ENCODE results near the gene ASIC1.
"Not testable (repeated sequence)": the region's sequence is repeated elsewhere in the genome, so short reads cannot be mapped to it uniquely, and the experiment has no call there.

The ASIC1 gene

GRCh38 chr12:50024227-50024626 lies 33.2 kb upstream of the ASIC1 start:
- peaks cover 7% of the 10 kb centered on the region for H3K4me1 ChIP-seq (ENCODE audit: control insufficient read depth, insufficient read depth, low read length)
- H3K4me3 ChIP-seq (ENCODE audit: low read length in 2 of 2) = no peak overlapping the region
- no peaks in the 10 kb centered on the region for H3K36me3 ChIP-seq (ENCODE audit: control insufficient read depth in 2 of 2, insufficient read depth in 2 of 2, low read length in 2 of 2)
- no peaks in the 10 kb centered on the region for H3K9me3 ChIP-seq (ENCODE audit: control insufficient read depth in 2 of 2, low read length in 2 of 2)
- no peak overlapping the region for H3K9ac ChIP-seq (ENCODE audit: low read length in 2 of 2)
- no peak overlapping the region for H3K27ac ChIP-seq (ENCODE audit: low read length)
- no peaks in the 10 kb centered on the region for H3K27me3 ChIP-seq (ENCODE audit: control insufficient read depth in 1 of 2, insufficient read depth in 2 of 2, low read length in 2 of 2)

GRCh38 chr12:50024805-50025186 lies 32.6 kb upstream of the ASIC1 start:
- Histone ChIP-seq H3K4me1 (ENCODE audit: control insufficient read depth, insufficient read depth, low read length) (peaks cover 7% of the 10 kb centered on the region), H3K27me3 (ENCODE audit: control insufficient read depth in 1 of 2, insufficient read depth in 2 of 2, low read length in 2 of 2) (no peaks in the 10 kb centered on the region), H3K9me3 (ENCODE audit: control insufficient read depth in 2 of 2, low read length in 2 of 2) (no peaks in the 10 kb centered on the region), H3K36me3 (ENCODE audit: control insufficient read depth in 2 of 2, insufficient read depth in 2 of 2, low read length in 2 of 2) (no peaks in the 10 kb centered on the region), H3K9ac (ENCODE audit: low read length in 2 of 2) (peak overlapping the region; percentile 60 to 69), H3K4me3 (ENCODE audit: low read length in 2 of 2) (peak overlapping the region; percentile 80 to 89), H3K27ac (ENCODE audit: low read length) (peak overlapping the region; percentile 18)

- peak within 1 kb of the TSS; percentile 60 to 69 for H3K9ac ChIP-seq (ENCODE audit: low read length in 2 of 2)
- no peaks in the 10 kb centered on the region for H3K36me3 ChIP-seq (ENCODE audit: control insufficient read depth in 2 of 2, insufficient read depth in 2 of 2, low read length in 2 of 2)
- peak within 1 kb of the TSS; percentile 18 for H3K27ac ChIP-seq (ENCODE audit: low read length)
- no peaks in the 10 kb centered on the region for H3K9me3 ChIP-seq (ENCODE audit: control insufficient read depth in 2 of 2, low read length in 2 of 2)
- no peaks in the 10 kb centered on the region for H3K27me3 ChIP-seq (ENCODE audit: control insufficient read depth in 1 of 2, insufficient read depth in 2 of 2, low read length in 2 of 2)
- peak within 1 kb of the TSS; percentile 80 to 89 for H3K4me3 ChIP-seq (ENCODE audit: low read length in 2 of 2)
- H3K4me1 ChIP-seq (ENCODE audit: control insufficient read depth, insufficient read depth, low read length) = peaks cover 7% of the 10 kb centered on the region
Observed at GRCh38 chr12:50025187-50026059, 32.0 kb upstream of the ASIC1 start, which contains the start of gene RACGAP1. TSS of gene RACGAP1 (minus strand) at chr12:50025494. CDS start at chr12:50016715, 8,779 bp downstream.

- peaks cover 7% of the 10 kb centered on the region for H3K4me1 ChIP-seq (ENCODE audit: control insufficient read depth, insufficient read depth, low read length)
- no peak overlapping the region for H3K4me3 ChIP-seq (ENCODE audit: low read length in 2 of 2)
- no peaks in the 10 kb centered on the region for H3K36me3 ChIP-seq (ENCODE audit: control insufficient read depth in 2 of 2, insufficient read depth in 2 of 2, low read length in 2 of 2)
- no peaks in the 10 kb centered on the region for H3K27me3 ChIP-seq (ENCODE audit: control insufficient read depth in 1 of 2, insufficient read depth in 2 of 2, low read length in 2 of 2)
- H3K9me3 ChIP-seq (ENCODE audit: control insufficient read depth in 2 of 2, low read length in 2 of 2) = no peaks in the 10 kb centered on the region
- no peak overlapping the region for H3K9ac ChIP-seq (ENCODE audit: low read length in 2 of 2)
- no peak overlapping the region for H3K27ac ChIP-seq (ENCODE audit: low read length)
Observed at GRCh38 chr12:50026691-50027090, 30.7 kb upstream of the ASIC1 start.

- H3K27ac ChIP-seq (ENCODE audit: low read length); H3K9me3 ChIP-seq (ENCODE audit: control insufficient read depth in 2 of 2, low read length in 2 of 2); H3K9ac ChIP-seq (ENCODE audit: low read length in 2 of 2); H3K4me3 ChIP-seq (ENCODE audit: low read length in 2 of 2); H3K36me3 ChIP-seq (ENCODE audit: control insufficient read depth in 2 of 2, insufficient read depth in 2 of 2, low read length in 2 of 2); H3K4me1 ChIP-seq (ENCODE audit: control insufficient read depth, insufficient read depth, low read length): not testable (repeated sequence)
- H3K27me3 ChIP-seq (ENCODE audit: control insufficient read depth in 1 of 2, insufficient read depth in 2 of 2, low read length in 2 of 2) = peaks cover 2 to 11% of the 10 kb centered on the region in 2 donors
Observed at GRCh38 chr12:50030449-50030848, 26.9 kb upstream of the ASIC1 start.

- peaks cover 4% of the 10 kb centered on the region for H3K4me1 ChIP-seq (ENCODE audit: control insufficient read depth, insufficient read depth, low read length)
- peak overlapping the region in 1 of 2 donors; percentile 35 for H3K4me3 ChIP-seq (ENCODE audit: low read length in 2 of 2)
- H3K9ac ChIP-seq (ENCODE audit: low read length in 2 of 2) = no peak overlapping the region
- H3K27me3 ChIP-seq (ENCODE audit: control insufficient read depth in 1 of 2, insufficient read depth in 2 of 2, low read length in 2 of 2) = peaks cover 2 to 11% of the 10 kb centered on the region in 2 donors
- no peaks in the 10 kb centered on the region for H3K36me3 ChIP-seq (ENCODE audit: control insufficient read depth in 2 of 2, insufficient read depth in 2 of 2, low read length in 2 of 2)
- H3K9me3 ChIP-seq (ENCODE audit: control insufficient read depth in 2 of 2, low read length in 2 of 2) = no peaks in the 10 kb centered on the region
- H3K27ac ChIP-seq (ENCODE audit: low read length) = no peak overlapping the region
Observed at GRCh38 chr12:50032515-50032853, 24.9 kb upstream of the ASIC1 start.

- Histone ChIP-seq H3K27ac (ENCODE audit: low read length) (no peak overlapping the region), H3K36me3 (ENCODE audit: control insufficient read depth in 2 of 2, insufficient read depth in 2 of 2, low read length in 2 of 2) (no peaks in the 10 kb centered on the region), H3K9me3 (ENCODE audit: control insufficient read depth in 2 of 2, low read length in 2 of 2) (no peaks in the 10 kb centered on the region), H3K4me3 (ENCODE audit: low read length in 2 of 2) (peak overlapping the region in 1 of 2 donors; percentile 35), H3K27me3 (ENCODE audit: control insufficient read depth in 1 of 2, insufficient read depth in 2 of 2, low read length in 2 of 2) (peaks cover 2 to 11% of the 10 kb centered on the region in 2 donors), H3K9ac (ENCODE audit: low read length in 2 of 2) (no peak overlapping the region), H3K4me1 (ENCODE audit: control insufficient read depth, insufficient read depth, low read length) (peaks cover 4% of the 10 kb centered on the region)
Observed at GRCh38 chr12:50032854-50033581, 24.4 kb upstream of the ASIC1 start.

- H3K27ac ChIP-seq (ENCODE audit: low read length) = no peak overlapping the region
- no peaks in the 10 kb centered on the region for H3K9me3 ChIP-seq (ENCODE audit: control insufficient read depth in 2 of 2, low read length in 2 of 2)
- H3K4me1 ChIP-seq (ENCODE audit: control insufficient read depth, insufficient read depth, low read length) = no peaks in the 10 kb centered on the region
- H3K27me3 ChIP-seq (ENCODE audit: control insufficient read depth in 1 of 2, insufficient read depth in 2 of 2, low read length in 2 of 2) = no peaks in the 10 kb centered on the region
- H3K36me3 ChIP-seq (ENCODE audit: control insufficient read depth in 2 of 2, insufficient read depth in 2 of 2, low read length in 2 of 2) = no peaks in the 10 kb centered on the region
- H3K4me3 ChIP-seq (ENCODE audit: low read length in 2 of 2) = no peak overlapping the region
- no peak overlapping the region for H3K9ac ChIP-seq (ENCODE audit: low read length in 2 of 2)
Observed at GRCh38 chr12:50038336-50038735, 19.1 kb upstream of the ASIC1 start.

GRCh38 chr12:50039151-50039835 lies 18.1 kb upstream of the ASIC1 start:
- H3K27ac ChIP-seq (ENCODE audit: low read length) = no peak overlapping the region
- no peaks in the 10 kb centered on the region for H3K9me3 ChIP-seq (ENCODE audit: control insufficient read depth in 2 of 2, low read length in 2 of 2)
- H3K27me3 ChIP-seq (ENCODE audit: control insufficient read depth in 1 of 2, insufficient read depth in 2 of 2, low read length in 2 of 2) = no peaks in the 10 kb centered on the region
- H3K9ac ChIP-seq (ENCODE audit: low read length in 2 of 2) = no peak overlapping the region
- no peaks in the 10 kb centered on the region for H3K36me3 ChIP-seq (ENCODE audit: control insufficient read depth in 2 of 2, insufficient read depth in 2 of 2, low read length in 2 of 2)
- no peak overlapping the region for H3K4me3 ChIP-seq (ENCODE audit: low read length in 2 of 2)
- H3K4me1 ChIP-seq (ENCODE audit: control insufficient read depth, insufficient read depth, low read length) = no peaks in the 10 kb centered on the region

GRCh38 chr12:50040657-50041056 lies 16.7 kb upstream of the ASIC1 start:
- Histone ChIP-seq H3K9me3 (ENCODE audit: control insufficient read depth in 2 of 2, low read length in 2 of 2) (no peaks in the 10 kb centered on the region), H3K27me3 (ENCODE audit: control insufficient read depth in 1 of 2, insufficient read depth in 2 of 2, low read length in 2 of 2) (no peaks in the 10 kb centered on the region), H3K27ac (ENCODE audit: low read length) (no peak overlapping the region), H3K4me1 (ENCODE audit: control insufficient read depth, insufficient read depth, low read length) (no peaks in the 10 kb centered on the region), H3K36me3 (ENCODE audit: control insufficient read depth in 2 of 2, insufficient read depth in 2 of 2, low read length in 2 of 2) (no peaks in the 10 kb centered on the region), H3K9ac (ENCODE audit: low read length in 2 of 2) (no peak overlapping the region), H3K4me3 (ENCODE audit: low read length in 2 of 2) (no peak overlapping the region)
